H1 (cell line): ENCODE results near the gene COL8A2. TPM values are rescaled to one million over a fixed set of nuclear protein-coding genes. Genes with fewer than 3 reads are reported as not detected.

ENCODE experiments used
- CTCF ChIA-PET: fragments of 300-600 bp; sonication (Branson Sonifier 250); formaldehyde crosslinking; loops from one replicate; lab custom pipeline; 2021; ENCODE audit not compliant: partially characterized antibody; lab: Charles Lee
- POLR2A ChIA-PET: fragments of 300-600 bp; sonication (Branson Sonifier 250); formaldehyde crosslinking; loops from one replicate; lab custom pipeline; 2021; ENCODE audit warnings: inconsistent platforms; ENCODE audit not compliant: partially characterized antibody; lab: Charles Lee
- DNase-seq, 2 experiments: peaks; one replicate each; pipeline versions ENCODE4 v3.0.0 to v3.0.0-alpha.2; 2010 to 2022; ENCODE audit warnings: low spot score in 2 of 2, low read depth in 1 of 2, mixed read lengths in 1 of 2
- FAIRE-seq: peaks from 2 replicates; lab custom pipeline; 2011; peaks lifted over from hg19 to GRCh38; lab: Jason Lieb, UNC
- H2AFZ ChIP-seq: 2 replicates; pipeline ENCODE4 v1.8.1; 2012; ENCODE audit warnings: low read length, inconsistent platforms
- H2AK5ac ChIP-seq: 2 replicates; pipeline ENCODE4 v1.6.1; 2013; ENCODE audit warnings: low read depth, low read length
- H2BK120ac ChIP-seq: replicated peaks from 2 replicates; pipeline ENCODE3; 2013; ENCODE audit warnings: low read depth, low read length, inconsistent platforms
- H2BK12ac ChIP-seq: 2 replicates; pipeline ENCODE4 v1.6.1; 2013; ENCODE audit warnings: low read depth, low read length
- H2BK15ac ChIP-seq: 2 replicates; pipeline ENCODE4 v1.6.1; 2013; ENCODE audit warnings: low read length
- H2BK20ac ChIP-seq: 2 replicates; pipeline ENCODE4 v1.6.1; 2013; ENCODE audit warnings: low read length
- H2BK5ac ChIP-seq: 2 replicates; pipeline ENCODE4 v1.6.1; 2013; ENCODE audit warnings: low read depth, low read length
- H3K14ac ChIP-seq: 2 replicates; pipeline ENCODE4 v1.6.1; 2013; ENCODE audit warnings: inconsistent platforms; ENCODE audit not compliant: insufficient read length
- H3K18ac ChIP-seq: 2 replicates; pipeline ENCODE4 v1.6.1; 2013; ENCODE audit warnings: low read length; ENCODE audit errors: extremely low read depth
- H3K23ac ChIP-seq: 2 replicates; pipeline ENCODE4 v1.6.1; 2013; ENCODE audit warnings: inconsistent platforms; ENCODE audit not compliant: insufficient read length
- H3K23me2 ChIP-seq: 2 replicates; pipeline ENCODE4 v1.6.1; 2013; ENCODE audit warnings: low read depth, low read length
- H3K27ac ChIP-seq: 2 replicates; pipeline ENCODE4 v1.6.1; 2011; ENCODE audit warnings: low read depth, low read length, inconsistent platforms
- H3K27me3 ChIP-seq, 4 experiments: replicated peaks in 1 of 4; 1 replicate in 1 of 4; 2 replicates in 3 of 4; pipeline versions ENCODE4 v1.6.1 to v1.8.1; 2011 to 2013; ENCODE audit warnings: low read length in 3 of 4, mild to moderate bottlenecking in 3 of 4, inconsistent platforms in 2 of 4, mixed read lengths in 2 of 4, moderate library complexity in 1 of 4; ENCODE audit not compliant: control insufficient read depth in 3 of 4, insufficient read depth in 3 of 4; ENCODE audit errors: extremely low read depth in 1 of 4
- H3K36me3 ChIP-seq, 4 experiments: 2 replicates each; pipeline versions ENCODE4 v1.6.1 to v1.8.1; 2011 to 2013; ENCODE audit warnings: mild to moderate bottlenecking in 4 of 4, low read length in 3 of 4, moderate library complexity in 2 of 4, control low read depth in 1 of 4, inconsistent platforms in 1 of 4; ENCODE audit not compliant: insufficient read depth in 4 of 4, control insufficient read depth in 2 of 4
- H3K4ac ChIP-seq: replicated peaks from 2 replicates; pipeline ENCODE3; 2013; ENCODE audit warnings: low read length, low read depth, mixed read lengths, inconsistent platforms; ENCODE audit not compliant: insufficient read length
- H3K4me1 ChIP-seq, 4 experiments: replicated peaks in 1 of 4; 1 replicate in 1 of 4; 2 replicates in 3 of 4; pipeline versions ENCODE4 v1.6.1 to v1.8.1; 2011 to 2013; ENCODE audit warnings: low read length in 3 of 4, inconsistent platforms in 2 of 4, mixed read lengths in 1 of 4; ENCODE audit not compliant: insufficient read depth in 4 of 4, control insufficient read depth in 3 of 4
- H3K4me2 ChIP-seq, 2 experiments: 2 replicates each; pipeline versions ENCODE4 v1.6.1 to v1.8.1; 2011 to 2013; ENCODE audit warnings: low read depth in 2 of 2, low read length in 2 of 2, control low read depth in 1 of 2, inconsistent platforms in 1 of 2, mild to moderate bottlenecking in 1 of 2; ENCODE audit not compliant: insufficient read depth in 1 of 2
- H3K4me3 ChIP-seq, 4 experiments: fragments of 200-600, 300-600 bp in 1 of 4; sonication (generic), shearing (Covaris generic), sonication (Bioruptor Twin) in 1 of 4; 2 replicates each; pipeline versions ENCODE4 v1.5.1 to v1.8.1; 2011 to 2016; ENCODE audit warnings: low read length in 4 of 4, low read depth in 3 of 4, control low read depth in 2 of 4, inconsistent platforms in 2 of 4, mild to moderate bottlenecking in 2 of 4, mixed read lengths in 1 of 4, moderate library complexity in 1 of 4; ENCODE audit not compliant: insufficient read depth in 2 of 4; ENCODE audit errors: extremely low read depth in 1 of 4
- H3K56ac ChIP-seq: replicated peaks from 2 replicates; pipeline ENCODE3; 2013; ENCODE audit warnings: low read depth, mild to moderate bottlenecking, mixed read lengths, low read length, inconsistent platforms; ENCODE audit not compliant: insufficient read length
- H3K79me1 ChIP-seq: 2 replicates; pipeline ENCODE4 v1.6.1; 2013; ENCODE audit warnings: low read depth, low read length, control low read depth
- H3K79me2 ChIP-seq, 2 experiments: 2 replicates each; pipeline versions ENCODE4 v1.6.1 to v1.8.1; 2012 to 2013; ENCODE audit warnings: low read length in 2 of 2, mild to moderate bottlenecking in 2 of 2, inconsistent platforms in 1 of 2; ENCODE audit not compliant: insufficient read depth in 2 of 2, control insufficient read depth in 1 of 2
- H3K9ac ChIP-seq, 4 experiments: replicated peaks in 1 of 4; 1 replicate in 1 of 4; 2 replicates in 3 of 4; pipeline versions ENCODE4 v1.6.1 to v1.8.1; 2011 to 2013; ENCODE audit warnings: low read depth in 3 of 4, low read length in 3 of 4, control low read depth in 2 of 4, mild to moderate bottlenecking in 2 of 4, moderate library complexity in 2 of 4, inconsistent platforms in 1 of 4; ENCODE audit errors: extremely low read depth in 1 of 4
- H3K9me3 ChIP-seq, 2 experiments: 2 replicates each; pipeline versions ENCODE4 v1.6.1 to v1.8.1; 2012 to 2013; ENCODE audit warnings: mild to moderate bottlenecking in 2 of 2, moderate library complexity in 2 of 2, control low read depth in 1 of 2, inconsistent platforms in 1 of 2, low read depth in 1 of 2, low read length in 1 of 2, mixed read lengths in 1 of 2; ENCODE audit not compliant: insufficient read depth in 2 of 2
- H4K20me1 ChIP-seq, 2 experiments: replicated peaks in 1 of 2; 2 replicates each; pipeline versions ENCODE3 to v1.8.1; 2011 to 2013; ENCODE audit warnings: inconsistent platforms in 2 of 2, low read length in 2 of 2, mild to moderate bottlenecking in 1 of 2; ENCODE audit not compliant: insufficient read depth in 2 of 2, control insufficient read depth in 1 of 2
- H4K5ac ChIP-seq: 2 replicates; pipeline ENCODE4 v1.6.1; 2013; ENCODE audit warnings: low read length, low read depth, mixed read lengths, inconsistent platforms; ENCODE audit not compliant: insufficient read length
- H4K8ac ChIP-seq: 2 replicates; pipeline ENCODE4 v1.8.0; 2013; ENCODE audit warnings: mild to moderate bottlenecking, moderate library complexity, low read length, inconsistent platforms; ENCODE audit not compliant: insufficient read depth; ENCODE audit errors: extremely low read depth
- H4K91ac ChIP-seq: replicated peaks from 2 replicates; pipeline ENCODE3; 2013; ENCODE audit warnings: low read length, mixed read lengths, inconsistent platforms; ENCODE audit not compliant: insufficient read length
- HDAC2 ChIP-seq, 2 experiments: fragments of 300-600 bp in 1 of 2; sonication (generic) in 1 of 2; IDR thresholded peaks; 2 replicates each; pipeline ENCODE4 v1.6.1; 2011 to 2012; ENCODE audit warnings: low read depth in 2 of 2, low read length in 2 of 2, mild to moderate bottlenecking in 2 of 2, moderate library complexity in 2 of 2, borderline replicate concordance in 1 of 2, inconsistent platforms in 1 of 2
- JUN ChIP-seq: IDR thresholded peaks from 2 replicates; pipeline ENCODE4 v1.6.1; 2011; ENCODE audit warnings: low read depth, mild to moderate bottlenecking, improper control_type of control experiment, low read length
- NANOG ChIP-seq: IDR thresholded peaks from 2 replicates; pipeline ENCODE4 v1.6.1; 2011; ENCODE audit warnings: low read length, low read depth, mild to moderate bottlenecking, inconsistent platforms; ENCODE audit not compliant: insufficient read depth, poor library complexity, severe bottlenecking
- RFX5 ChIP-seq: IDR thresholded peaks from 2 replicates; pipeline ENCODE4 v1.6.1; 2011; ENCODE audit warnings: low read depth, low read length, improper control_type of control experiment, borderline replicate concordance
- SAP30 ChIP-seq: fragments of 300-600 bp; sonication (generic); IDR thresholded peaks from 2 replicates; pipeline ENCODE4 v1.7.1; 2012; ENCODE audit warnings: low read length, moderate library complexity, mild to moderate bottlenecking, inconsistent platforms; ENCODE audit not compliant: insufficient read depth, insufficient replicate concordance
- SP4 ChIP-seq: IDR thresholded peaks from 2 replicates; pipeline ENCODE4 v1.6.1; 2012; ENCODE audit warnings: low read length, inconsistent platforms
- TAF7 ChIP-seq: optimal IDR thresholded peaks from 2 replicates; pipeline ENCODE3; 2011; ENCODE audit warnings: low read depth, mild to moderate bottlenecking, inconsistent platforms, low read length, moderate library complexity, borderline replicate concordance
- TBP ChIP-seq: IDR thresholded peaks from 2 replicates; pipeline ENCODE4 v1.6.1; 2011; ENCODE audit warnings: low read depth, low read length, improper control_type of control experiment
- WGBS, 2 experiments: shearing (Covaris generic) in 1 of 2; methylation state at CpG; one replicate each; pipeline versions ENCODE4 v1.1.6 to v1.1.7; 2013 to 2015; ENCODE audit warnings: low lambda C conversion rate in 2 of 2, mixed read lengths in 2 of 2, inconsistent platforms in 1 of 2, low coverage in 1 of 2, missing lambda C conversion rate in 1 of 2; ENCODE audit not compliant: insufficient replicate concordance in 2 of 2, insufficient coverage in 1 of 2, insufficient read length in 1 of 2; ENCODE audit errors: extremely low coverage in 1 of 2, missing lambda C conversion rate in 1 of 2; 5-methylcytosine and 5-hydroxymethylcytosine counted together
- polyA plus RNA-seq, 7 experiments: library from polyadenylated mRNA; depleted of rRNA in 3 of 7; stranded (reverse) in 5 of 7; unstranded in 2 of 7; fragments of >200 nt in 5 of 7; fragments of 200-250 nt in 2 of 7; gene quantifications; 1 replicate in 5 of 7; 2 replicates in 1 of 7; 4 replicates in 1 of 7; pipeline versions ENCODE4 v1.2.1 to v1.2.3, GENCODE V29; 2011 to 2013; ENCODE audit warnings: missing spikeins in 2 of 7, mixed read lengths in 2 of 7
- total RNA-seq: library from RNA; stranded (reverse); fragmentation: NEBNext Ultra II Directional; extraction: Animal tissue kit (Norgen Biotek cat#: 25700); gene quantifications from 2 replicates; pipeline ENCODE4 v1.2.1, GENCODE V29; 2021

COL8A2 gene
- total and polyA plus RNA-seq, 2 of the 8 experiments (the other 6 are each of a cell fraction or from before 2014, with no cell fraction given), result 2.1 to 2.8 TPM

DNA sequence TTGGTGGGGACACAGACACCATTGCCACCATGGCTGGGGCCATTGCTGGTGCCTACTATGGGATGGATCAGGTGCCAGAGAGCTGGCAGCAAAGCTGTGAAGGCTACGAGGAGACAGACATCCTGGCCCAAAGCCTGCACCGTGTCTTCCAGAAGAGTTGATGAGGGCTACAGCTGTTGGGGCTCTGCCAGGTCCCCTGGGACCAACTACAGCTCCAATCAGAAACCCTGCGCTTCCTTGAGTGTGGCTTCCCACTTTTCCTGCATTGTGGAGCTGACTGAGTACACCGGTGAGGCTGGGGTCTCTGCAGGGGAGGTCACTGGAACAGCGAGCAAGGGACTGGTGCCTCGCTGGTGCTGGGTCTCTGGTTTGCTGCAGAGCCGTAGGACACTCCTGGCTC, 31.8 kb downstream of the COL8A2 start:
- H2BK5ac ChIP-seq, result no peak overlapping the region
- no peak overlapping the region for H3K4ac ChIP-seq
- no peak overlapping the region for H2BK12ac ChIP-seq
- no peak for DNase-seq
- ChIA-PET POLR2A (no interaction called here), CTCF (interaction anchor here (0.7 to 32.6 kb wide), 5 partner anchors 14 to 69 kb away, joined by 3 to 738 read pairs (median 3); partner anchors contain the start of gene TRAPPC3)
- FAIRE-seq, result no peak
- no peak overlapping the region for H3K9ac ChIP-seq
- H3K79me1 ChIP-seq, result peaks cover 5% of the 10 kb centered on the region; the same call in 1 of the 2 replicates
- H2BK120ac ChIP-seq, result no peak overlapping the region
- H3K23ac ChIP-seq, result no peak overlapping the region
- peaks cover 0 to 10% of the 10 kb centered on the region in 2 experiments for H4K20me1 ChIP-seq
- H3K36me3 ChIP-seq, result peaks cover 23 to 38% (median 33%) of the 10 kb centered on the region in 4 experiments
- no peak overlapping the region for H2BK15ac ChIP-seq
- H3K56ac ChIP-seq, result no peak overlapping the region
- H3K79me2 ChIP-seq, result peaks cover 0 to 15% of the 10 kb centered on the region in 2 experiments; a peak in 2 of 4 replicates
- H4K91ac ChIP-seq, result no peak overlapping the region
- no peak overlapping the region for H3K14ac ChIP-seq
- H3K4me2 ChIP-seq, result no peak overlapping the region
- no peaks in the 10 kb centered on the region for H3K27me3 ChIP-seq
- H3K4me3 ChIP-seq, result no peak overlapping the region
- peaks cover 5% of the 10 kb centered on the region; the same call in 1 of the 2 replicates for H3K23me2 ChIP-seq
- no peak overlapping the region for H4K8ac ChIP-seq
- H2AFZ ChIP-seq, result no peak overlapping the region
- H2AK5ac ChIP-seq, result no peak overlapping the region
- WGBS, 2 experiments, result 98% methylated on average over 7 of the region's 7 CpGs; no CpG with 5 or more reads in 1 of the 2 experiments
- no peak overlapping the region for H2BK20ac ChIP-seq
- H3K9me3 ChIP-seq, result no peaks in the 10 kb centered on the region
- TF ChIP-seq RFX5 (no peak), JUN (no peak), SAP30 (no peak), TBP (no peak), HDAC2 (IDR thresholded peaks at IDR 0.05; ENCODE audit: borderline replicate concordance in 1 of 2, low read depth in 2 of 2, low read length in 2 of 2) (no peak), NANOG (no peak), TAF7 (no peak), SP4 (no peak)
- no peak overlapping the region for H3K27ac ChIP-seq
- no peak overlapping the region for H4K5ac ChIP-seq
- H3K4me1 ChIP-seq, result peaks cover 0 to 18% (median 13%) of the 10 kb centered on the region in 4 experiments; a peak in 5 of 7 replicates
- no peak overlapping the region for H3K18ac ChIP-seq
